Caco-2 (cell line): ENCODE data around the gene CD3D. TPM values are rescaled to one million over a fixed set of nuclear protein-coding genes. Genes with fewer than 3 reads are reported as not detected.

Experiments
- BruUV-seq: library from RNA; stranded (reverse); fragments of 400-500 nt; replicated peaks from 2 replicates; lab custom pipeline; 2021; lab: Mats Ljungman, UMichigan
- CTCF ChIA-PET: fragments of 300-600 bp; sonication (Branson Sonifier 250); formaldehyde crosslinking; loops from one replicate; lab custom pipeline; 2022; ENCODE audit warnings: antibody characterized with exemption; lab: Charles Lee
- POLR2A ChIA-PET: fragments of 300-600 bp; sonication (Branson Sonifier 250); formaldehyde crosslinking; loops from one replicate; lab custom pipeline; 2022; ENCODE audit warnings: antibody characterized with exemption; lab: Charles Lee
- DNase-seq, 2 experiments: peaks; one replicate each; pipeline versions ENCODE4 v3.0.0 to v3.0.0-alpha.2; 2020 to 2022
- H3K27me3 ChIP-seq: replicated peaks from 2 replicates; pipeline ENCODE4 v1.6.0; 2011; ENCODE audit warnings: low read length; ENCODE audit not compliant: control insufficient read depth, insufficient read depth
- H3K36me3 ChIP-seq: 2 replicates; pipeline ENCODE4 v1.5.1; 2011; ENCODE audit warnings: low read length; ENCODE audit not compliant: control insufficient read depth, insufficient read depth
- H3K4me1 ChIP-seq: fragments of 250-450 bp; sonication (Bioruptor Pico); 2 replicates; pipeline ENCODE4 v1.5.1; 2020; ENCODE audit warnings: mild to moderate bottlenecking
- H3K4me3 ChIP-seq: 2 replicates; pipeline ENCODE4 v1.5.1; 2011; ENCODE audit warnings: low read depth, mild to moderate bottlenecking, control low read depth, low read length
- H3K9me3 ChIP-seq: fragments of 250-450 bp; sonication (Bioruptor Pico); 2 replicates; pipeline ENCODE4 v1.5.1; 2020; ENCODE audit warnings: mild to moderate bottlenecking, moderate library complexity
- H3K27ac Mint-ChIP-seq: one replicate; pipeline ENCODE4 v1.8.0; 2022; ENCODE audit warnings: mixed read lengths; ENCODE audit not compliant: unreplicated experiment
- H3K27me3 Mint-ChIP-seq: one replicate; pipeline ENCODE4 v1.8.0; 2022; ENCODE audit warnings: mixed read lengths; ENCODE audit not compliant: insufficient read depth, unreplicated experiment
- H3K36me3 Mint-ChIP-seq: one replicate; pipeline ENCODE4 v1.8.0; 2022; ENCODE audit warnings: mild to moderate bottlenecking, mixed read lengths; ENCODE audit not compliant: insufficient read depth, unreplicated experiment
- H3K4me1 Mint-ChIP-seq: one replicate; pipeline ENCODE4 v1.8.0; 2022; ENCODE audit warnings: low read depth, mixed read lengths; ENCODE audit not compliant: unreplicated experiment
- H3K4me3 Mint-ChIP-seq: one replicate; pipeline ENCODE4 v1.8.0; 2022; ENCODE audit warnings: mild to moderate bottlenecking, moderate library complexity, mixed read lengths; ENCODE audit not compliant: unreplicated experiment
- H3K9me3 Mint-ChIP-seq: one replicate; pipeline ENCODE4 v1.8.0; 2022; ENCODE audit warnings: mixed read lengths; ENCODE audit not compliant: unreplicated experiment
- CTCF ChIP-seq, 2 experiments: fragments of 200-600 bp in 1 of 2; IDR thresholded peaks; 1 replicate in 1 of 2; 2 replicates in 1 of 2; pipeline versions ENCODE4 v1.5.1 to v1.8.0; 2011 to 2022; ENCODE audit warnings: antibody characterized with exemption in 1 of 2, control low read depth in 1 of 2, inconsistent platforms in 1 of 2, low read depth in 1 of 2, low read length in 1 of 2, mild to moderate bottlenecking in 1 of 2, moderate library complexity in 1 of 2; ENCODE audit not compliant: insufficient read depth in 1 of 2, severe bottlenecking in 1 of 2, unreplicated experiment in 1 of 2
- intact Hi-C: fragments of 100-400 bp; cut with micrococcal nuclease; formaldehyde crosslinking; loops from one replicate; pipeline ENCODE4 v1.10.0; 2022; ENCODE audit not compliant: unreplicated experiment
- total RNA-seq: library from RNA; stranded (reverse); gene quantifications from 2 replicates; pipeline ENCODE4 v1.2.3, GENCODE V29; 2022

The CD3D gene
- total RNA-seq, 1 experiment from 2014 or later, result not detected

- Mint-ChIP-seq H3K4me1 (peaks cover 4% of the 10 kb centered on the region), H3K4me3 (no peak overlapping the region), H3K9me3 (no peaks in the 10 kb centered on the region), H3K27ac (no peak overlapping the region), H3K36me3 (peaks cover 84% of the 10 kb centered on the region), H3K27me3 (no peaks in the 10 kb centered on the region)
- Histone ChIP-seq H3K4me1 (no peaks in the 10 kb centered on the region; the same call in 1 of the 2 replicates), H3K36me3 (peaks cover 16% of the 10 kb centered on the region), H3K27me3 (no peaks in the 10 kb centered on the region), H3K9me3 (no peaks in the 10 kb centered on the region), H3K4me3 (no peak overlapping the region)
- ChIA-PET POLR2A (no interaction called here), CTCF (interaction anchor here (0.6 kb wide), 1 partner anchor 222 kb away, joined by 3 read pairs; no protein-coding TSS in a partner anchor)
- no peak for DNase-seq
- no TSS peak for BruUV-seq
- intact Hi-C loops, result no loop called here
- no peak for TF ChIP-seq CTCF (IDR thresholded peaks at IDR 0.05; ENCODE audit: insufficient read depth in 1 of 2, low read depth in 1 of 2, low read length in 1 of 2, severe bottlenecking in 1 of 2, unreplicated experiment in 1 of 2)
Observed at GRCh38 chr11:118380571-118380970, 38.1 kb upstream of the CD3D start.

GRCh38 chr11:118379497-118379896 is 37.0 kb upstream of the CD3D start:
- Histone ChIP-seq H3K9me3 (no peaks in the 10 kb centered on the region), H3K27me3 (no peaks in the 10 kb centered on the region), H3K4me1 (no peaks in the 10 kb centered on the region; the same call in 1 of the 2 replicates), H3K36me3 (peaks cover 11% of the 10 kb centered on the region), H3K4me3 (no peak overlapping the region)
- TF ChIP-seq CTCF (IDR thresholded peaks at IDR 0.05; ENCODE audit: insufficient read depth in 1 of 2, low read depth in 1 of 2, low read length in 1 of 2, severe bottlenecking in 1 of 2, unreplicated experiment in 1 of 2), result no peak
- Mint-ChIP-seq H3K27ac (no peak overlapping the region), H3K4me1 (peaks cover 4% of the 10 kb centered on the region), H3K4me3 (no peak overlapping the region), H3K9me3 (no peaks in the 10 kb centered on the region), H3K36me3 (peaks cover 84% of the 10 kb centered on the region), H3K27me3 (no peaks in the 10 kb centered on the region)
- ChIA-PET POLR2A (no interaction called here), CTCF (no interaction called here)
- BruUV-seq, result no TSS peak
- intact Hi-C loops, result no loop called here
- DNase-seq, result no peak

GRCh38 chr11:118375978-118376377 is 33.5 kb upstream of the CD3D start:
- Mint-ChIP-seq H3K4me1 (no peaks in the 10 kb centered on the region), H3K4me3 (no peak overlapping the region), H3K27ac (no peak overlapping the region), H3K9me3 (no peaks in the 10 kb centered on the region), H3K27me3 (no peaks in the 10 kb centered on the region), H3K36me3 (peaks cover 93% of the 10 kb centered on the region)
- intact Hi-C loops, result no loop called here
- Histone ChIP-seq H3K9me3 (no peaks in the 10 kb centered on the region), H3K4me1 (no peaks in the 10 kb centered on the region), H3K36me3 (peaks cover 11% of the 10 kb centered on the region), H3K4me3 (no peak overlapping the region), H3K27me3 (no peaks in the 10 kb centered on the region)
- BruUV-seq, result no TSS peak
- ChIA-PET CTCF (no interaction called here), POLR2A (interaction anchor here (0.6 to 0.7 kb wide), 2 partner anchors 16 to 20 kb away, joined by 3 to 4 read pairs; no protein-coding TSS in a partner anchor)
- no peak for DNase-seq
- no peak for TF ChIP-seq CTCF (IDR thresholded peaks at IDR 0.05; ENCODE audit: insufficient read depth in 1 of 2, low read depth in 1 of 2, low read length in 1 of 2, severe bottlenecking in 1 of 2, unreplicated experiment in 1 of 2)
